ENCODE results near the gene FBXO24.
A peak's percentile ranks its signal among the peaks of the same experiment; 100 is the strongest.

Gene FBXO24

DNA sequence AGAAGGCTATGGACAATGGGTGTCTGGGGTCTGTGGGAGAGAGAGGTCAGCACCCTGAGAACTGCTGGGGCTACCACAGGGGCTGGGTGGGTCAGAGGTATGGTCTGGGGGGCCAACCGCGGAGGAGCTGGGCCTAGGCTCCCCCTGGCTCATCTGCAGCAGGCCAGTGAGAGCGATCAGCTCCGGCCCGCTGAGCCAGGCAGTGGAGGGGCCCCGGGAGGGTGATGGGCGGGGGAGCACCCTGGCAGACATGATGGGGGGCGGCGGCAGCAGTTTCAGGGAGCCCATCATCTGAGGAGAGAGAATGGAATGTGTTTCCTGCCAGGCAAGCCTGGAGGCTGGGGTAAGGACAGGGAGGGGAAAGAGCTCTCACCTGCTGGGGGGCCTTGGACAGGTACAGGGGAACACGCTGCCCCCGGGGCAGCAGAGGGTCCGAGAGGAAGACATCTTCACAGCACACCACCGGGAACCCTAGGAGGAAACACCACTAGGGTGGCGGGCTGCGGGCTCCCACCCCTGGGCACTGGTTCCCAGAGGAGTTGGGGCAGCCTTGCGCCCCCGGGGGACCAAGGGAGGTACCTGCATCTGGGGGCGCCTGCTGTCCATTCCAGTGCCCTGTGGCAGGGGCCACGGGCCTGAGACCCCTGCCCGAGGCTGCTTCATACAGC lies 13.7 kb upstream of the FBXO24 start:
- H3K4me2 ChIP-seq (ENCODE audit: low read length): no peak overlapping the region
- no peak overlapping the region for H2AFZ ChIP-seq (ENCODE audit: low read length)
- H3K79me2 ChIP-seq (ENCODE audit: insufficient read depth, low read length): no peaks in the 10 kb centered on the region
- peaks cover 31% of the 10 kb centered on the region for H3K4me1 ChIP-seq (ENCODE audit: insufficient read depth, low read length, severe bottlenecking)
- H3K27me3 ChIP-seq (ENCODE audit: insufficient read depth, low read length): 0 out of 2 replicates have a peak, but pooled peaks cover 5% of the 10 kb centered on the region
- H3K36me3 ChIP-seq (ENCODE audit: insufficient read depth, low read length): peaks cover 42% of the 10 kb centered on the region
- TF ChIP-seq, protein P1, sequence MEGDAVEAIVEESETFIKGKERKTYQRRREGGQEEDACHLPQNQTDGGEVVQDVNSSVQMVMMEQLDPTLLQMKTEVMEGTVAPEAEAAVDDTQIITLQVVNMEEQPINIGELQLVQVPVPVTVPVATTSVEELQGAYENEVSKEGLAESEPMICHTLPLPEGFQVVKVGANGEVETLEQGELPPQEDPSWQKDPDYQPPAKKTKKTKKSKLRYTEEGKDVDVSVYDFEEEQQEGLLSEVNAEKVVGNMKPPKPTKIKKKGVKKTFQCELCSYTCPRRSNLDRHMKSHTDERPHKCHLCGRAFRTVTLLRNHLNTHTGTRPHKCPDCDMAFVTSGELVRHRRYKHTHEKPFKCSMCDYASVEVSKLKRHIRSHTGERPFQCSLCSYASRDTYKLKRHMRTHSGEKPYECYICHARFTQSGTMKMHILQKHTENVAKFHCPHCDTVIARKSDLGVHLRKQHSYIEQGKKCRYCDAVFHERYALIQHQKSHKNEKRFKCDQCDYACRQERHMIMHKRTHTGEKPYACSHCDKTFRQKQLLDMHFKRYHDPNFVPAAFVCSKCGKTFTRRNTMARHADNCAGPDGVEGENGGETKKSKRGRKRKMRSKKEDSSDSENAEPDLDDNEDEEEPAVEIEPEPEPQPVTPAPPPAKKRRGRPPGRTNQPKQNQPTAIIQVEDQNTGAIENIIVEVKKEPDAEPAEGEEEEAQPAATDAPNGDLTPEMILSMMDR (IDR thresholded peaks at IDR 0.05; ENCODE audit: low read length): 0 out of 2 replicates have a peak, but pooled peaks have one; percentile 4
- TF ChIP-seq EZH2 (IDR thresholded peaks at IDR 0.05; ENCODE audit: borderline replicate concordance, low read length): no peak
- H3K9me2 ChIP-seq (ENCODE audit: low read depth, low read length): no peaks in the 10 kb centered on the region
- no peaks in the 10 kb centered on the region for H3K9me3 ChIP-seq (ENCODE audit: low read length)
- no peaks in the 10 kb centered on the region for H4K20me1 ChIP-seq (ENCODE audit: insufficient read depth, low read length)
- H3K27ac ChIP-seq (ENCODE audit: low read depth, low read length, poor library complexity, severe bottlenecking): no peak overlapping the region
- no peak overlapping the region for H3K4me3 ChIP-seq (ENCODE audit: low read depth, low read length, poor library complexity, severe bottlenecking)
- H3F3A ChIP-seq (ENCODE audit: insufficient read depth, low read length): no peaks in the 10 kb centered on the region
- no peak overlapping the region for H3K9ac ChIP-seq (ENCODE audit: low read length)

DNA sequence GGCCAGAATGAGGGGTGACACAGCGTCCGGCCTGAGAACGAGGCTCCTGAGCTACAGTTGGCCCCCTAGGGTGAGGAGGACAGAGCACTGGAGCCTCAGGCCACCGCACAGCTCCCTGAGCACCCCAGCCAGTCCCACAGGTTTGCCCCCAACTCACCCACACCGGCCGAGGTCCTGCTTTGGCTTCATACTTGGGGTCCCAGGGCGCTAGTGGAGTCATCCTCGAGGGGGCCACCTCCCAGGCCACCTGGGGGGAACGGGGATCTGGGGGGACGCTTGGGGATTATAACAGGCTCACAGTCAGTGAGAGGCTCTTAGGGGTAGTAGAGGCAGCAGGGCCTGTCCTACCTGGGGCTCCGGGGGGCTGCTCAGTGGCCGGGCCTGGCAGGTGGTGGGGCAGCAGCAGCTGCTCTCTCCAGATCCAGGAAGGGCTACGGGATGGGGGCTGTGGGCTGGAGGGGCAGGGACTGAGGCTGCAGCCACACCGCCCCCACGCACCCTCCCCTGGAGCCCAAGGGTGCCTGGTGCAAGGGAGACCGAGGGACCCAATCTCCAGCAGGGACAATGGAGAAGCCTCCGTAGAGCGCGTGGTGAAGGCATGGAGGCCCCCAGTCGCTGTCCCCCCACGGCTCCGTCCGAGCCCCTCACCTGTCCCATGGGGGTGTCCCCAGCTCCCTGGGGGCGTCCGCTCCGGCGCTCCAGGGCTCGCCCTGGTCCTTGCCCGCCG lies 13.0 kb upstream of the FBXO24 start:
- no peak overlapping the region for H3K9ac ChIP-seq (ENCODE audit: low read length)
- no peaks in the 10 kb centered on the region for H4K20me1 ChIP-seq (ENCODE audit: insufficient read depth, low read length)
- no peaks in the 10 kb centered on the region for H3F3A ChIP-seq (ENCODE audit: insufficient read depth, low read length)
- 0 out of 2 replicates have a peak, but pooled peaks cover 5% of the 10 kb centered on the region for H3K27me3 ChIP-seq (ENCODE audit: insufficient read depth, low read length)
- peaks cover 49% of the 10 kb centered on the region for H3K36me3 ChIP-seq (ENCODE audit: insufficient read depth, low read length)
- H3K9me3 ChIP-seq (ENCODE audit: low read length): no peaks in the 10 kb centered on the region
- H3K4me1 ChIP-seq (ENCODE audit: insufficient read depth, low read length, severe bottlenecking): peaks cover 25% of the 10 kb centered on the region
- TF ChIP-seq, protein P1 (IDR thresholded peaks at IDR 0.05; ENCODE audit: low read length): no peak
- no peak for TF ChIP-seq EZH2 (IDR thresholded peaks at IDR 0.05; ENCODE audit: borderline replicate concordance, low read length)
- H3K79me2 ChIP-seq (ENCODE audit: insufficient read depth, low read length): no peaks in the 10 kb centered on the region
- H3K4me2 ChIP-seq (ENCODE audit: low read length): no peak overlapping the region
- H3K4me3 ChIP-seq (ENCODE audit: low read depth, low read length, poor library complexity, severe bottlenecking): no peak overlapping the region
- no peak overlapping the region for H3K27ac ChIP-seq (ENCODE audit: low read depth, low read length, poor library complexity, severe bottlenecking)
- H3K9me2 ChIP-seq (ENCODE audit: low read depth, low read length): no peaks in the 10 kb centered on the region
- no peak overlapping the region for H2AFZ ChIP-seq (ENCODE audit: low read length)

DNA sequence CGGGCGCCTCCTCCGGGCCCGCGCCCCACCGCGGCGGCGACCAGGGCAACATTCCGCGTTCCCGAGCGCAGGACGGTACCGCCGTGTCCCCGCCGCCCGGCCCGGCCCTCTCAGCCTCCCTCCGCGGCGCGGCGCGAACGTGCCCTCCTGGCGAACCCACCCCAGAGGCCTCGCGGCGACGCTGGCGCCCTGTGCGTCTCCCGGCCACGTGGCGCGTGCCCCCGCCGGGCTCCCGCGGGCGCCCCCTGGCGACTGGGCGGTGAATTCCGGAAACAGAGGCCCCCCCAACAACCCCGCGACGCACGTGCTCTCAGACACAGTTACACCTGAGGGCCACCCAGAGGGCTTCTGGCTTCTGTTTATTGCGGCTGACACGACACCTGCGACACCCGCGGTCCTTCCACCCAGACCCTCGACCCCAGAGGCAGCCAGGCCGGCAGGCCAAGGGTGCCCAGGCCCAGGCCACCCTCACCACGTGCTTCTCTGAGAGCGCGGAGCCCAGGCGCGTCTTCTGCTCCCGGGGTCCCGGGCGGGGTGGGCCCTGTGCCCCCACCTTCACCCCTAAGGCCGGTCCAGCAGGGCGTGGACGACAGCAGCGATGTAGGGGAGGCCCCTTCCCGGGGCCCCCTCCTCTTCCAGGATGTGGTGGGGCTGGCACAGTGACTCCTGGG lies 12.3 kb upstream of the FBXO24 start, which contains the start of gene SAP25:
Gene SAP25, minus strand, starts transcription at position 210 of the 671 bp plus-strand sequence. Its CDS starts 158 bp downstream, at position 52.
- no peak within 1 kb of the TSS for H3K27ac ChIP-seq (ENCODE audit: low read depth, low read length, poor library complexity, severe bottlenecking)
- no peak within 1 kb of the TSS for H3K4me3 ChIP-seq (ENCODE audit: low read depth, low read length, poor library complexity, severe bottlenecking)
- H3K4me2 ChIP-seq (ENCODE audit: low read length): no peak within 1 kb of the TSS
- H3K9me3 ChIP-seq (ENCODE audit: low read length): no peaks in the 10 kb centered on the region
- H3K36me3 ChIP-seq (ENCODE audit: insufficient read depth, low read length): peaks cover 56% of the 10 kb centered on the region
- H3F3A ChIP-seq (ENCODE audit: insufficient read depth, low read length): no peaks in the 10 kb centered on the region
- H3K9ac ChIP-seq (ENCODE audit: low read length): no peak within 1 kb of the TSS
- H3K9me2 ChIP-seq (ENCODE audit: low read depth, low read length): no peaks in the 10 kb centered on the region
- H4K20me1 ChIP-seq (ENCODE audit: insufficient read depth, low read length): no peaks in the 10 kb centered on the region
- H2AFZ ChIP-seq (ENCODE audit: low read length): no peak within 1 kb of the TSS
- 0 out of 2 replicates have a peak, but pooled peaks cover 4% of the 10 kb centered on the region for H3K27me3 ChIP-seq (ENCODE audit: insufficient read depth, low read length)
- H3K79me2 ChIP-seq (ENCODE audit: insufficient read depth, low read length): no peaks in the 10 kb centered on the region
- TF ChIP-seq EZH2 (IDR thresholded peaks at IDR 0.05; ENCODE audit: borderline replicate concordance, low read length): no peak
- TF ChIP-seq, protein P1 (IDR thresholded peaks at IDR 0.05; ENCODE audit: low read length): peak; percentile 34
- peaks cover 25% of the 10 kb centered on the region for H3K4me1 ChIP-seq (ENCODE audit: insufficient read depth, low read length, severe bottlenecking)

Data from OCI-LY1 (cell line).